ENCODE results near the gene IDS. TPM values are rescaled to one million over a fixed set of nuclear protein-coding genes. Genes with fewer than 3 reads are reported as not detected.
A peak's percentile ranks its signal among the peaks of the same experiment; 100 is the strongest.
"Not testable (repeated sequence)": the region's sequence is repeated elsewhere in the genome, so short reads cannot be mapped to it uniquely, and the experiment has no call there.

The IDS gene
- total and polyA plus RNA-seq, 2 experiments from 2014 or later = 25.4 to 33.7 TPM

GRCh38 chrX:149545545-149546543, 40.7 kb upstream of the IDS start:
- not testable (repeated sequence) for DNase-seq (ENCODE audit: low spot score); H4K20me1 ChIP-seq (ENCODE audit: insufficient read depth, poor library complexity, severe bottlenecking); H3K9me2 ChIP-seq (replicated peaks; ENCODE audit: insufficient read depth); H3K79me2 ChIP-seq; H3K4me2 ChIP-seq; H3K9me3 ChIP-seq (ENCODE audit: low read depth); H3K27me3 ChIP-seq; H3K4me1 ChIP-seq (ENCODE audit: insufficient read depth); H3K36me3 ChIP-seq (replicated peaks; ENCODE audit: insufficient read depth, low read depth); H2AFZ ChIP-seq; H3K27ac ChIP-seq; H3K4me3 ChIP-seq
- 82% methylated on average over 21 of the region's 29 CpGs for WGBS (ENCODE audit: low lambda C conversion rate, missing lambda C conversion rate)

- Histone ChIP-seq H2AFZ (no peak overlapping the region), H3K36me3 (replicated peaks; ENCODE audit: insufficient read depth, low read depth) (no peaks in the 10 kb centered on the region), H3K4me3 (peak overlapping the region; percentile 51), H3K4me2 (peak overlapping the region; percentile 78), H3K27me3 (no peaks in the 10 kb centered on the region), H3K9me3 (ENCODE audit: low read depth) (no peaks in the 10 kb centered on the region), H4K20me1 (ENCODE audit: insufficient read depth, poor library complexity, severe bottlenecking) (no peaks in the 10 kb centered on the region), H3K27ac (peak overlapping the region; percentile 93), H3K9me2 (replicated peaks; ENCODE audit: insufficient read depth) (no peaks in the 10 kb centered on the region), H3K79me2 (no peaks in the 10 kb centered on the region), H3K4me1 (ENCODE audit: insufficient read depth) (no peaks in the 10 kb centered on the region)
- TF ChIP-seq CTCF (IDR thresholded peaks at IDR 0.05; ENCODE audit: poor library complexity) = no peak
- TF ChIP-seq EZH2 (IDR thresholded peaks at IDR 0.05; ENCODE audit: borderline replicate concordance) = no peak
- TF ChIP-seq EZH2phosphoT487 (IDR thresholded peaks at IDR 0.05; ENCODE audit: low read depth, severe bottlenecking, unreplicated experiment) = no peak
- 43% methylated on average over 12 of the region's 13 CpGs for WGBS (ENCODE audit: low lambda C conversion rate, missing lambda C conversion rate)
- DNase-seq (ENCODE audit: low spot score) = no peak
Measured at GRCh38 chrX:149541521-149542047, 36.5 kb upstream of the IDS start.

- no peaks in the 10 kb centered on the region for H4K20me1 ChIP-seq (ENCODE audit: insufficient read depth, poor library complexity, severe bottlenecking)
- peak within 1 kb of the TSS; percentile 93 for H3K27ac ChIP-seq
- peak within 1 kb of the TSS; percentile 58 for H3K4me3 ChIP-seq
- H3K4me2 ChIP-seq = peak within 1 kb of the TSS; percentile 78
- no peaks in the 10 kb centered on the region for H3K9me3 ChIP-seq (ENCODE audit: low read depth)
- H3K9me2 ChIP-seq (replicated peaks; ENCODE audit: insufficient read depth) = no peaks in the 10 kb centered on the region
- peak; percentile 87 for DNase-seq (ENCODE audit: low spot score)
- no peaks in the 10 kb centered on the region for H3K79me2 ChIP-seq
- TF ChIP-seq CTCF (IDR thresholded peaks at IDR 0.05; ENCODE audit: poor library complexity) (no peak), EZH2phosphoT487 (IDR thresholded peaks at IDR 0.05; ENCODE audit: low read depth, severe bottlenecking, unreplicated experiment) (no peak), EZH2 (IDR thresholded peaks at IDR 0.05; ENCODE audit: borderline replicate concordance) (no peak)
- H3K36me3 ChIP-seq (replicated peaks; ENCODE audit: insufficient read depth, low read depth) = no peaks in the 10 kb centered on the region
- H2AFZ ChIP-seq = peak within 1 kb of the TSS; percentile 53
- WGBS (ENCODE audit: low lambda C conversion rate, missing lambda C conversion rate) = 52% methylated on average over 65 of the region's 71 CpGs
- no peaks in the 10 kb centered on the region for H3K27me3 ChIP-seq
- no peaks in the 10 kb centered on the region for H3K4me1 ChIP-seq (ENCODE audit: insufficient read depth)
Measured at GRCh38 chrX:149540621-149541520, 35.8 kb upstream of the IDS start, which contains the start of gene EOLA1. TSS of gene EOLA1 (plus strand) at chrX:149541012. CDS start at chrX:149545631, 4,619 bp downstream.
